NAMALWA (cell line): ENCODE data around the gene OTULIN.

Experiments
- DNase-seq: peaks from one replicate; pipeline ENCODE4 v3.0.0-alpha.2; 2015; ENCODE audit warnings: low spot score

OTULIN gene

GRCh38 chr5:14664270-14665100 lies at the start of gene OTULIN:
TSS of gene OTULIN (plus strand) at chr5:14664718. CDS start at chr5:14664826, 108 bp downstream.
- peak; percentile 93 for DNase-seq

- DNase-seq, result no peak
Observed at GRCh38 chr5:14615365-14615764, 49.2 kb upstream of the OTULIN start.

GRCh38 chr5:14617441-14617840 lies 47.1 kb upstream of the OTULIN start:
- DNase-seq, result no peak

GRCh38 chr5:14627270-14627669 lies 37.2 kb upstream of the OTULIN start:
- no peak for DNase-seq

GRCh38 chr5:14628346-14628745 lies 36.2 kb upstream of the OTULIN start:
- DNase-seq, result peak; percentile 67

- DNase-seq, result no peak
Observed at GRCh38 chr5:14630671-14631070, 33.8 kb upstream of the OTULIN start.

- no peak for DNase-seq
Observed at GRCh38 chr5:14635656-14636055, 28.9 kb upstream of the OTULIN start.

GRCh38 chr5:14640765-14641164 lies 23.8 kb upstream of the OTULIN start:
- DNase-seq, result no peak

GRCh38 chr5:14644623-14645237 lies 19.8 kb upstream of the OTULIN start:
- DNase-seq, result no peak

GRCh38 chr5:14650052-14650451 lies 14.5 kb upstream of the OTULIN start:
- no peak for DNase-seq

- DNase-seq, result no peak
Observed at GRCh38 chr5:14655146-14655741, 9.3 kb upstream of the OTULIN start.

GRCh38 chr5:14656898-14657297 lies 7.6 kb upstream of the OTULIN start:
- no peak for DNase-seq

- no peak for DNase-seq
Observed at GRCh38 chr5:14659821-14660607, 4.5 kb upstream of the OTULIN start.

GRCh38 chr5:14660833-14661232 lies 3.7 kb upstream of the OTULIN start:
- no peak for DNase-seq

GRCh38 chr5:14662721-14663260 lies 1.7 kb upstream of the OTULIN start:
- DNase-seq, result no peak

GRCh38 chr5:14663734-14664269 lies 716 bp upstream of the OTULIN start:
- no peak for DNase-seq

- peak; percentile 67 for DNase-seq
Observed at GRCh38 chr5:14665101-14665822, 744 bp downstream of the OTULIN start.

GRCh38 chr5:14665949-14666348 lies 1.4 kb downstream of the OTULIN start:
- peak; percentile 96 for DNase-seq

- no peak for DNase-seq
Observed at GRCh38 chr5:14666357-14666756, 1.8 kb downstream of the OTULIN start.

GRCh38 chr5:14667290-14667689 lies 2.8 kb downstream of the OTULIN start:
- DNase-seq, result no peak

- DNase-seq, result peak; percentile 29
Observed at GRCh38 chr5:14667770-14668169, 3.3 kb downstream of the OTULIN start.
